Keratinocyte (primary cell): ENCODE results near the gene HYAL3. TPM values are rescaled to one million over a fixed set of nuclear protein-coding genes. Genes with fewer than 3 reads are reported as not detected.

ENCODE experiments used
- DNase-seq: peaks from one replicate; pipeline ENCODE4 v3.0.0-alpha.2; 2011; ENCODE audit warnings: low read depth, missing footprints, low spot score
- FAIRE-seq: peaks from 2 replicates; lab custom pipeline; 2011; peaks lifted over from hg19 to GRCh38; lab: Jason Lieb, UNC
- H2AFZ ChIP-seq: 2 replicates; pipeline ENCODE4 v1.6.0; 2012; ENCODE audit warnings: low read length, control low read depth, inconsistent platforms; ENCODE audit not compliant: control insufficient read depth
- H3K27ac ChIP-seq: 2 replicates; pipeline ENCODE4 v1.5.1; 2011; ENCODE audit warnings: low read length; ENCODE audit not compliant: control insufficient read depth, insufficient read depth
- H3K27me3 ChIP-seq: 3 replicates; pipeline ENCODE4 v1.6.0; 2011; ENCODE audit warnings: low read length; ENCODE audit not compliant: control insufficient read depth, insufficient read depth; ENCODE audit errors: extremely low read depth
- H3K36me3 ChIP-seq, 2 experiments: 2 replicates in 1 of 2; 3 replicates in 1 of 2; pipeline ENCODE4 v1.5.1; 2011; ENCODE audit warnings: low read length in 2 of 2, mild to moderate bottlenecking in 1 of 2; ENCODE audit not compliant: control insufficient read depth in 2 of 2, insufficient read depth in 2 of 2; ENCODE audit errors: extremely low read depth in 1 of 2
- H3K4me1 ChIP-seq: 3 replicates; pipeline ENCODE4 v1.5.1; 2011; ENCODE audit warnings: low read length; ENCODE audit not compliant: control insufficient read depth, insufficient read depth; ENCODE audit errors: extremely low read depth
- H3K4me2 ChIP-seq: 3 replicates; pipeline ENCODE4 v1.6.0; 2011; ENCODE audit warnings: low read depth, low read length; ENCODE audit not compliant: control insufficient read depth, insufficient read depth; ENCODE audit errors: extremely low read depth
- H3K4me3 ChIP-seq, 3 experiments: fragments of 200-600 bp in 1 of 3; sonication (generic) in 1 of 3; 2 replicates in 2 of 3; 3 replicates in 1 of 3; pipeline ENCODE4 v1.5.1; 2011 to 2016; ENCODE audit warnings: low read length in 3 of 3, mild to moderate bottlenecking in 3 of 3, control low read depth in 2 of 3, inconsistent platforms in 1 of 3, low read depth in 1 of 3, mixed read lengths in 1 of 3, mixed run types in 1 of 3, moderate library complexity in 1 of 3; ENCODE audit not compliant: control insufficient read depth in 2 of 3, insufficient read depth in 2 of 3; ENCODE audit errors: extremely low read depth in 1 of 3
- H3K79me2 ChIP-seq: 2 replicates; pipeline ENCODE4 v1.6.0; 2012; ENCODE audit warnings: low read length; ENCODE audit not compliant: control insufficient read depth, insufficient read depth
- H3K9ac ChIP-seq: 3 replicates; pipeline ENCODE4 v1.6.0; 2011; ENCODE audit warnings: low read length; ENCODE audit not compliant: control insufficient read depth, insufficient read depth; ENCODE audit errors: extremely low read depth
- H3K9me1 ChIP-seq: 3 replicates; pipeline ENCODE4 v1.6.0; 2011; ENCODE audit warnings: low read length; ENCODE audit not compliant: control insufficient read depth, insufficient read depth; ENCODE audit errors: extremely low read depth
- H3K9me3 ChIP-seq: 2 replicates; pipeline ENCODE4 v1.5.1; 2012; ENCODE audit warnings: low read depth, low read length; ENCODE audit not compliant: control insufficient read depth
- H4K20me1 ChIP-seq: 3 replicates; pipeline ENCODE4 v1.6.0; 2011; ENCODE audit warnings: low read length; ENCODE audit not compliant: control insufficient read depth, insufficient read depth; ENCODE audit errors: extremely low read depth
- EZH2 ChIP-seq: IDR thresholded peaks from one replicate; pipeline ENCODE4 v1.6.1; 2012; ENCODE audit warnings: inconsistent platforms, mild to moderate bottlenecking, low read length, moderate library complexity
- dilution Hi-C: fragments of 300-500 bp; cut with MboI; formaldehyde crosslinking; loops from one replicate; pipeline ENCODE4 v1.7.0; 2020; ENCODE audit warnings: low sequenced_read_pairs; ENCODE audit not compliant: extremely low pct_ligation_motif_present
- polyA plus RNA-seq, 5 experiments: library from polyadenylated mRNA; depleted of rRNA in 3 of 5; stranded (reverse) in 3 of 5; stranded (forward) in 1 of 5; unstranded in 1 of 5; fragments of >200 nt; gene quantifications; 1 replicate in 1 of 5; 2 replicates in 3 of 5; 3 replicates in 1 of 5; pipeline versions ENCODE4 v1.2.1 to v1.2.3, GENCODE V29; 2011 to 2012; ENCODE audit warnings: missing spikeins in 2 of 5, low read depth in 1 of 5, low replicate concordance in 1 of 5
- TF ChIP-seq, protein P1 (sequence below), 3 experiments: IDR thresholded peaks in 1 of 3; conservative IDR thresholded peaks in 1 of 3; optimal IDR thresholded peaks in 1 of 3; 2 replicates in 2 of 3; 3 replicates in 1 of 3; pipeline versions ENCODE3 to v1.5.1; 2011; ENCODE audit warnings: low read length in 3 of 3, mild to moderate bottlenecking in 3 of 3, moderate library complexity in 2 of 3, control low read depth in 1 of 3, inconsistent platforms in 1 of 3; ENCODE audit not compliant: insufficient read depth in 2 of 3; ENCODE audit errors: extremely low read depth in 1 of 3

The HYAL3 gene
- polyA plus RNA-seq, 1 donor (not counting 4 experiments of a cell fraction or from before 2014, with no cell fraction given) = 6.6 TPM

GRCh38 chr3:50260027-50260941 lies 38.9 kb downstream of the HYAL3 start:
- FAIRE-seq (no peak), DNase-seq (no peak)
- Histone ChIP-seq H3K9me1 (no peaks in the 10 kb centered on the region), H4K20me1 (no peaks in the 10 kb centered on the region), H3K79me2 (no peaks in the 10 kb centered on the region), H2AFZ (peak overlapping the region; percentile 6), H3K4me3 (peak overlapping the region; percentile 39 to 53 (median 51)), H3K9ac (peak overlapping the region; percentile 83), H3K27me3 (no peaks in the 10 kb centered on the region), H3K9me3 (no peaks in the 10 kb centered on the region), H3K27ac (peak overlapping the region; percentile 56), H3K36me3 (peaks cover 19 to 20% of the 10 kb centered on the region in 2 experiments), H3K4me2 (peak overlapping the region; percentile 71), H3K4me1 (peaks cover 27% of the 10 kb centered on the region)
- TF ChIP-seq, protein P1, sequence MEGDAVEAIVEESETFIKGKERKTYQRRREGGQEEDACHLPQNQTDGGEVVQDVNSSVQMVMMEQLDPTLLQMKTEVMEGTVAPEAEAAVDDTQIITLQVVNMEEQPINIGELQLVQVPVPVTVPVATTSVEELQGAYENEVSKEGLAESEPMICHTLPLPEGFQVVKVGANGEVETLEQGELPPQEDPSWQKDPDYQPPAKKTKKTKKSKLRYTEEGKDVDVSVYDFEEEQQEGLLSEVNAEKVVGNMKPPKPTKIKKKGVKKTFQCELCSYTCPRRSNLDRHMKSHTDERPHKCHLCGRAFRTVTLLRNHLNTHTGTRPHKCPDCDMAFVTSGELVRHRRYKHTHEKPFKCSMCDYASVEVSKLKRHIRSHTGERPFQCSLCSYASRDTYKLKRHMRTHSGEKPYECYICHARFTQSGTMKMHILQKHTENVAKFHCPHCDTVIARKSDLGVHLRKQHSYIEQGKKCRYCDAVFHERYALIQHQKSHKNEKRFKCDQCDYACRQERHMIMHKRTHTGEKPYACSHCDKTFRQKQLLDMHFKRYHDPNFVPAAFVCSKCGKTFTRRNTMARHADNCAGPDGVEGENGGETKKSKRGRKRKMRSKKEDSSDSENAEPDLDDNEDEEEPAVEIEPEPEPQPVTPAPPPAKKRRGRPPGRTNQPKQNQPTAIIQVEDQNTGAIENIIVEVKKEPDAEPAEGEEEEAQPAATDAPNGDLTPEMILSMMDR (optimal IDR thresholded peaks at IDR 0.05 in 1 of 3, IDR thresholded peaks at IDR 0.05 in 1 of 3, conservative IDR thresholded peaks at IDR 0.05 in 1 of 3; ENCODE audit: extremely low read depth in 1 of 3, insufficient read depth in 2 of 3, low read length in 3 of 3) = peak in 2 of 3 experiments; percentile 67 to 92
- no peak for TF ChIP-seq EZH2
- dilution Hi-C loops = no loop called here

DNA sequence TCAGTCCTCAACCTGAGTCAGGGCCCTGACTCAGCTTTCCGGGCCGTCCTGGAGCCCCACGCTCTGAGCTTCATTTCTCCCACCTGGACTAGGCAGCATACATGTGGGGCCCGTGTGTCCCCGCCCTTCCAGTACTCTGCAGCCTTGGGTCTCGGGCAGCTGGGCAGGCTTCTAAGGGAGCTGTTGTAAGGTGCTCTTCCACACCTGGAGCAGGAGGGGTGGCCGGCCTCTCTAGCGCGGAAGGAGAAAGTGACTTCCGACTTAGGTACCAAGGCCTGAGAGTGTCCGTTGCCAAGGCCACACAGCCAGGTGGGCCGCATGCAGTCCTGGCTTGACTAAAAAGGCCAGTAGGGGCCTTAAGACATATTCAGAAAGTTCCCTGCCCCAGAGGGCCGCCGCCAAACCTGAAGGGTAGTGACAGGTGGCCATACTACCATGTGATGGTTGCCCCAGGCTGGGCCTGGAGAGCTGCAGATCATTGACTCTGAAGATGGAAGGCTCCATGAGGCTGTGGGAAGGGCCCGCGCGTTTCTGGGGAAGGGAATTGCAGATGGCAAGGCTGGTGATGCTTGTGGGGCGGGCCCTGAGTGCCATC lies 39.7 kb downstream of the HYAL3 start:
- H2AFZ ChIP-seq = no peak overlapping the region
- no peak overlapping the region for H3K4me3 ChIP-seq
- H3K4me1 ChIP-seq = peaks cover 28% of the 10 kb centered on the region
- H3K9ac ChIP-seq = peak overlapping the region; percentile 83
- no peaks in the 10 kb centered on the region for H4K20me1 ChIP-seq
- no peak for FAIRE-seq
- peaks cover 19 to 20% of the 10 kb centered on the region in 2 experiments for H3K36me3 ChIP-seq
- TF ChIP-seq EZH2 = no peak
- TF ChIP-seq, protein P1 (optimal IDR thresholded peaks at IDR 0.05 in 1 of 3, IDR thresholded peaks at IDR 0.05 in 1 of 3, conservative IDR thresholded peaks at IDR 0.05 in 1 of 3; ENCODE audit: extremely low read depth in 1 of 3, insufficient read depth in 2 of 3, low read length in 3 of 3) = no peak
- no peaks in the 10 kb centered on the region for H3K9me3 ChIP-seq
- dilution Hi-C loops = no loop called here
- H3K9me1 ChIP-seq = no peaks in the 10 kb centered on the region
- no peaks in the 10 kb centered on the region for H3K27me3 ChIP-seq
- no peaks in the 10 kb centered on the region for H3K79me2 ChIP-seq
- H3K4me2 ChIP-seq = peak overlapping the region; percentile 41
- DNase-seq = no peak
- H3K27ac ChIP-seq = peak overlapping the region; percentile 20
